NB4 (cell line): ENCODE results near the gene CDC42BPG.

Experiments used
- CTCF ChIP-seq: IDR thresholded peaks from one replicate; pipeline ENCODE4 v1.5.1; 2012; ENCODE audit warnings: low read depth, low read length
- MAX ChIP-seq: IDR thresholded peaks from 2 replicates; pipeline ENCODE4 v1.6.1; 2011; ENCODE audit warnings: low read depth, low read length

GRCh38 chr11:64852804-64853509 is 8.5 kb upstream of the CDC42BPG start:
- no peak for TF ChIP-seq CTCF
- no peak for TF ChIP-seq MAX
